Breast epithelium (tissue), 4 donors: ENCODE measurements around the gene PRKG1. TPM values are rescaled to one million over a fixed set of nuclear protein-coding genes. Genes with fewer than 3 reads are reported as not detected.

Experiments used
- DNase-seq, 2 donors: peaks; one replicate each; pipeline ENCODE4 v3.0.0-alpha.2; 2019; ENCODE audit warnings: low spot score in 2 of 2
- H3K27ac ChIP-seq, 2 donors: fragments of 200-600 bp; sonication (generic) in 1 of 2; one replicate each; pipeline ENCODE4 v1.5.1; 2016 to 2019; ENCODE audit warnings: mild to moderate bottlenecking in 1 of 2
- H3K27me3 ChIP-seq, 2 donors: fragments of 200-600 bp; sonication (generic) in 1 of 2; one replicate each; pipeline versions ENCODE4 v1.5.1 to v1.6.0; 2017 to 2019; ENCODE audit warnings: control low read depth in 1 of 2, mild to moderate bottlenecking in 1 of 2
- H3K36me3 ChIP-seq: fragments of 200-600 bp; one replicate; pipeline ENCODE4 v1.5.1; 2019
- H3K4me1 ChIP-seq, 2 donors: fragments of 200-600 bp; sonication (generic); one replicate each; pipeline ENCODE4 v1.5.1; 2016 to 2019; ENCODE audit warnings: control low read depth in 1 of 2
- H3K4me3 ChIP-seq, 3 donors: fragments of 200-600 bp; sonication (generic); 1 replicate in 2 of 3; 2 replicates in 1 of 3; pipeline ENCODE4 v1.5.1; 2016 to 2019; ENCODE audit warnings: mild to moderate bottlenecking in 3 of 3, moderate library complexity in 2 of 3
- H3K9me3 ChIP-seq, 2 donors: fragments of 200-600 bp; sonication (generic) in 1 of 2; one replicate each; pipeline ENCODE4 v1.5.1; 2016 to 2019; ENCODE audit warnings: control low read depth in 1 of 2
- CTCF ChIP-seq, 3 donors: fragments of 450-650 bp; IDR thresholded peaks; one replicate each; pipeline ENCODE4 v1.5.1; 2016 to 2017; ENCODE audit warnings: antibody characterized with exemption in 3 of 3, mild to moderate bottlenecking in 3 of 3, moderate library complexity in 3 of 3
- POLR2A ChIP-seq: fragments of 450-650 bp; IDR thresholded peaks from one replicate; pipeline ENCODE4 v1.6.1; 2016; ENCODE audit warnings: antibody characterized with exemption, mild to moderate bottlenecking, moderate library complexity
- POLR2AphosphoS5 ChIP-seq, 3 donors: sonication (generic); formaldehyde crosslinking; IDR thresholded peaks; one replicate each; pipeline ENCODE4 v1.6.1; 2017; ENCODE audit warnings: antibody characterized with exemption in 3 of 3
- intact Hi-C: fragments of 100-400 bp; cut with DNase I; formaldehyde crosslinking; loops from one replicate; pipeline ENCODE4 v1.15.1; 2023; ENCODE audit warnings: low total_unique reads
- total RNA-seq, 3 donors: library from RNA; depleted of rRNA; stranded (reverse); fragments of >200 nt; gene quantifications; one replicate each; pipeline ENCODE4 v1.1.0, GENCODE V29; 2016

PRKG1 gene
- total RNA-seq, 3 donors from 2014 or later: 10.9 to 36.9 (median 19.7) TPM

- Histone ChIP-seq H3K4me3 (no peak overlapping the region), H3K27me3 (no peaks in the 10 kb centered on the region), H3K36me3 (no peaks in the 10 kb centered on the region), H3K27ac (no peak overlapping the region), H3K4me1 (peaks cover 8 to 21% of the 10 kb centered on the region in 2 donors), H3K9me3 (no peaks in the 10 kb centered on the region)
- no peak for DNase-seq
- intact Hi-C loops: no loop called here
- TF ChIP-seq POLR2A: no peak
- TF ChIP-seq POLR2AphosphoS5 (IDR thresholded peaks at IDR 0.05): no peak
- no peak for TF ChIP-seq CTCF (IDR thresholded peaks at IDR 0.05)
Measured at GRCh38 chr10:51694086-51694768, 619.9 kb downstream of the PRKG1 start.

- H3K4me1 ChIP-seq: peaks cover 8 to 21% of the 10 kb centered on the region in 2 donors
- H3K27ac ChIP-seq: peak overlapping the region in 1 of 2 donors; percentile 35
- H3K27me3 ChIP-seq: no peaks in the 10 kb centered on the region
- no peak for TF ChIP-seq POLR2AphosphoS5 (IDR thresholded peaks at IDR 0.05)
- TF ChIP-seq POLR2A: no peak
- no peak for TF ChIP-seq CTCF (IDR thresholded peaks at IDR 0.05)
- H3K36me3 ChIP-seq: no peaks in the 10 kb centered on the region
- intact Hi-C loops: no loop called here
- H3K4me3 ChIP-seq: peak overlapping the region in 1 of 3 donors; percentile 14
- H3K9me3 ChIP-seq: no peaks in the 10 kb centered on the region
- no peak for DNase-seq
Measured at GRCh38 chr10:51696251-51696650, 622.0 kb downstream of the PRKG1 start.

GRCh38 chr10:51698473-51699063, 624.3 kb downstream of the PRKG1 start:
- TF ChIP-seq CTCF (IDR thresholded peaks at IDR 0.05): no peak
- TF ChIP-seq POLR2AphosphoS5 (IDR thresholded peaks at IDR 0.05): no peak
- no peak for TF ChIP-seq POLR2A
- Histone ChIP-seq H3K9me3 (no peaks in the 10 kb centered on the region), H3K27me3 (no peaks in the 10 kb centered on the region), H3K4me3 (peak overlapping the region; percentile 87 to 90 (median 88)), H3K27ac (peak overlapping the region; percentile 96 to 97), H3K36me3 (no peaks in the 10 kb centered on the region), H3K4me1 (peaks cover 8 to 21% of the 10 kb centered on the region in 2 donors)
- intact Hi-C loops: no loop called here
- DNase-seq: no peak

GRCh38 chr10:51699145-51699474, 624.8 kb downstream of the PRKG1 start:
- H3K27me3 ChIP-seq: no peaks in the 10 kb centered on the region
- DNase-seq: no peak
- H3K27ac ChIP-seq: peak overlapping the region; percentile 96 to 97
- TF ChIP-seq POLR2AphosphoS5 (IDR thresholded peaks at IDR 0.05) (no peak), POLR2A (no peak), CTCF (IDR thresholded peaks at IDR 0.05) (no peak)
- H3K9me3 ChIP-seq: no peaks in the 10 kb centered on the region
- no peaks in the 10 kb centered on the region for H3K36me3 ChIP-seq
- intact Hi-C loops: no loop called here
- peak overlapping the region; percentile 87 to 90 (median 88) for H3K4me3 ChIP-seq
- peaks cover 8 to 21% of the 10 kb centered on the region in 2 donors for H3K4me1 ChIP-seq

GRCh38 chr10:51699475-51700227, 625.4 kb downstream of the PRKG1 start, which contains the start of gene CSTF2T:
TSS of gene CSTF2T (minus strand) at chr10:51699595. CDS start at chr10:51699549, 46 bp downstream.
- Histone ChIP-seq H3K27me3 (no peaks in the 10 kb centered on the region), H3K9me3 (no peaks in the 10 kb centered on the region), H3K4me1 (peaks cover 8 to 21% of the 10 kb centered on the region in 2 donors), H3K27ac (peak within 1 kb of the TSS; percentile 96 to 97), H3K36me3 (no peaks in the 10 kb centered on the region), H3K4me3 (peak within 1 kb of the TSS; percentile 87 to 90 (median 88))
- no peak for TF ChIP-seq CTCF (IDR thresholded peaks at IDR 0.05)
- TF ChIP-seq POLR2AphosphoS5 (IDR thresholded peaks at IDR 0.05): peak; percentile 84 to 92 (median 91)
- peak; percentile 8 for TF ChIP-seq POLR2A
- intact Hi-C loops: no loop called here
- DNase-seq: peak; percentile 82 to 83
